ENCODE data around the gene WDR81.
"Not testable (repeated sequence)": the region's sequence is repeated elsewhere in the genome, so short reads cannot be mapped to it uniquely, and the experiment has no call there.

Gene WDR81

GRCh38 chr17:1693339-1693738 is 31.2 kb upstream of the WDR81 start:
- no peak overlapping the region for H3K4me3 ChIP-seq (ENCODE audit: control insufficient read depth, low read depth, low read length)
- TF ChIP-seq CTCF (IDR thresholded peaks at IDR 0.05; ENCODE audit: control insufficient read depth, insufficient read depth, low read depth, low read length, missing control alignments) = no peak
- no peak for DNase-seq (ENCODE audit: low read depth)

- H3K4me3 ChIP-seq (ENCODE audit: control insufficient read depth, low read depth, low read length) = no peak overlapping the region
- no peak for TF ChIP-seq CTCF (IDR thresholded peaks at IDR 0.05; ENCODE audit: control insufficient read depth, insufficient read depth, low read depth, low read length, missing control alignments)
- DNase-seq (ENCODE audit: low read depth) = no peak
These were observed 29.1 kb upstream of the WDR81 start for GRCh38 chr17:1695365-1695764.

- H3K4me3 ChIP-seq (ENCODE audit: control insufficient read depth, low read depth, low read length) = no peak overlapping the region
- TF ChIP-seq CTCF (IDR thresholded peaks at IDR 0.05; ENCODE audit: control insufficient read depth, insufficient read depth, low read depth, low read length, missing control alignments) = no peak
- DNase-seq (ENCODE audit: low read depth) = no peak
These were observed 26.8 kb upstream of the WDR81 start for GRCh38 chr17:1697681-1698080.

- DNase-seq (ENCODE audit: low read depth); H3K4me3 ChIP-seq (ENCODE audit: control insufficient read depth, low read depth, low read length): not testable (repeated sequence)
These were observed 24.6 kb upstream of the WDR81 start for GRCh38 chr17:1699891-1700290.

DNA sequence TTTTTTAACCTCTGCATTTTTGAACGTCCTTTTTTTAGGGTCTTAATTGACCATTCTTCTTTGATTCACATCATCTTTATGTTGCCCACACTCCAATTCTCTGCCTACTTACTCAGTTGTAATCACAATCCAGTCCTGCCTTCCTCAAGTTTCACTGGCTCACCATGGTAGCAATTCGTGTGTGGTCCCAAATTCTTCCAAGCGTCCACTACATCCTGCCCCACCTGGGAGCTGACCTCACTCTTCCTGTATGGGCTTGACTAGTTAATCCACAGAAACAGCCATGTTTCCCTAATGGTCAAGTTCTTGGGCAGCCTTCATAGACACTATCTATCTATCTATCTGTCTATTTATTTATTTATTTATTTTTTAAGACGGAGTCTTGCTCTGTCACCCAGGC is 21.4 kb upstream of the WDR81 start:
- H3K4me3 ChIP-seq (ENCODE audit: control insufficient read depth, low read depth, low read length) = no peak overlapping the region
- TF ChIP-seq CTCF (IDR thresholded peaks at IDR 0.05; ENCODE audit: control insufficient read depth, insufficient read depth, low read depth, low read length, missing control alignments) = no peak
- no peak for DNase-seq (ENCODE audit: low read depth)

DNA sequence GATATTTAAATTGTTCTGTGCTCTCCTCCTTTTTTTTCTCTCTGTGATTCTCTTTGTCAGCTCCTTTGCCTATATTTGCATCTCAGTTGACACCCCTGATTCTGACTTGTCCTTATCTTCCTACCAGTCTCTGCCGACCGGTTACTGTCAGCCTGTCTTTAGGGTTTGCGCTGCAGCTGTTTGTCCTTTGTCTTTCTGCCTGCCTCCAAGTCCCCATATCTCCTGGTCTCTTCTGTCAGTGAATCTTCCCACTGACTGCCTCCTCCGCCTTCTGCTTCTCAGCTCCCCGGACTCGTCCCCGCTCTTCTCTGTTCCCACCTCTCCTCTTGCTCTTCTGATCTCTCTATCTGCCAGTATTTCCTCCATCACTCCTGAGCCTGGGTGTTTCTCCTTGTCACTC is 19.5 kb upstream of the WDR81 start:
- no peak overlapping the region for H3K4me3 ChIP-seq (ENCODE audit: control insufficient read depth, low read depth, low read length)
- no peak for TF ChIP-seq CTCF (IDR thresholded peaks at IDR 0.05; ENCODE audit: control insufficient read depth, insufficient read depth, low read depth, low read length, missing control alignments)
- no peak for DNase-seq (ENCODE audit: low read depth)

GRCh38 chr17:1707107-1707506 is 17.4 kb upstream of the WDR81 start:
- H3K4me3 ChIP-seq (ENCODE audit: control insufficient read depth, low read depth, low read length) = no peak overlapping the region
- no peak for DNase-seq (ENCODE audit: low read depth)
- TF ChIP-seq CTCF (IDR thresholded peaks at IDR 0.05; ENCODE audit: control insufficient read depth, insufficient read depth, low read depth, low read length, missing control alignments) = no peak

- not testable (repeated sequence) for H3K4me3 ChIP-seq (ENCODE audit: control insufficient read depth, low read depth, low read length)
These were observed 15.6 kb upstream of the WDR81 start for GRCh38 chr17:1708791-1709346.

More at GRCh38 chr17:1708791-1709346, 15.6 kb upstream of the WDR81 start:
- DNase-seq (ENCODE audit: low read depth) = not testable (repeated sequence)
